ENCODE results near the gene HAX1.
"Not testable (repeated sequence)": the region's sequence is repeated elsewhere in the genome, so short reads cannot be mapped to it uniquely, and the experiment has no call there.

Gene HAX1

GRCh38 chr1:154272217-154272998, at the start of gene HAX1:
Gene HAX1, plus strand, starts transcription at chr1:154272629. Its CDS starts 95 bp downstream, at chr1:154272724.
- peak; percentile 96 for DNase-seq

- no peak for DNase-seq
These were observed 49.5 kb upstream of the HAX1 start for GRCh38 chr1:154222918-154223317.

- DNase-seq: no peak
These were observed 48.8 kb upstream of the HAX1 start for GRCh38 chr1:154223621-154224020.

- no peak for DNase-seq
These were observed 47.1 kb upstream of the HAX1 start for GRCh38 chr1:154225370-154225769.

GRCh38 chr1:154231112-154231511, 41.3 kb upstream of the HAX1 start:
- not testable (repeated sequence) for DNase-seq

GRCh38 chr1:154233127-154233526, 39.3 kb upstream of the HAX1 start:
- not testable (repeated sequence) for DNase-seq

- DNase-seq: no peak
These were observed 35.6 kb upstream of the HAX1 start for GRCh38 chr1:154236855-154237254.

GRCh38 chr1:154237435-154237834, 35.0 kb upstream of the HAX1 start:
- DNase-seq: no peak

- DNase-seq: no peak
These were observed 34.4 kb upstream of the HAX1 start for GRCh38 chr1:154237880-154238506.

- DNase-seq: no peak
These were observed 32.9 kb upstream of the HAX1 start for GRCh38 chr1:154239491-154239890.

- DNase-seq: no peak
These were observed 32.1 kb upstream of the HAX1 start for GRCh38 chr1:154240294-154240833.

- DNase-seq: peak; percentile 3
These were observed 30.6 kb upstream of the HAX1 start for GRCh38 chr1:154241703-154242351.

- DNase-seq: no peak
These were observed 18.8 kb upstream of the HAX1 start for GRCh38 chr1:154253671-154254070.

GRCh38 chr1:154256686-154257085, 15.7 kb upstream of the HAX1 start:
- no peak for DNase-seq

GRCh38 chr1:154258784-154259183, 13.6 kb upstream of the HAX1 start:
- DNase-seq: no peak

- no peak for DNase-seq
These were observed 12.3 kb upstream of the HAX1 start for GRCh38 chr1:154260127-154260526.

GRCh38 chr1:154263465-154264332, 8.7 kb upstream of the HAX1 start:
- no peak for DNase-seq

GRCh38 chr1:154264454-154264853, 8.0 kb upstream of the HAX1 start:
- DNase-seq: no peak

GRCh38 chr1:154265586-154265985, 6.8 kb upstream of the HAX1 start:
- DNase-seq: no peak

- DNase-seq: no peak
These were observed 1.6 kb upstream of the HAX1 start for GRCh38 chr1:154270833-154271232.

GRCh38 chr1:154272999-154273563, 652 bp downstream of the HAX1 start:
- no peak for DNase-seq

GRCh38 chr1:154276797-154277196, 4.4 kb downstream of the HAX1 start:
- DNase-seq: no peak
